HG03064 (cell line): ENCODE results near the gene CPED1.
"Not testable (repeated sequence)": the region's sequence is repeated elsewhere in the genome, so short reads cannot be mapped to it uniquely, and the experiment has no call there.

ENCODE experiments used
- ATAC-seq: cut with Tn5 transposase; IDR thresholded peaks from one replicate; pipeline ENCODE4 v1.9.1; 2021; ENCODE audit warnings: low read depth; ENCODE audit not compliant: unreplicated experiment

The CPED1 gene

GRCh38 chr7:121271098-121271497 lies 282.6 kb downstream of the CPED1 start:
- ATAC-seq = no peak

GRCh38 chr7:121271916-121272315 lies 283.4 kb downstream of the CPED1 start:
- ATAC-seq = no peak

- ATAC-seq = no peak
Observed at GRCh38 chr7:121272676-121273075, 284.2 kb downstream of the CPED1 start.

GRCh38 chr7:121273467-121274167 lies 285.1 kb downstream of the CPED1 start:
- peak; percentile 42 for ATAC-seq

GRCh38 chr7:121274467-121274866 lies 286.0 kb downstream of the CPED1 start:
- no peak for ATAC-seq

- no peak for ATAC-seq
Observed at GRCh38 chr7:121275204-121275603, 286.7 kb downstream of the CPED1 start.

- ATAC-seq = no peak
Observed at GRCh38 chr7:121276313-121276712, 287.8 kb downstream of the CPED1 start.

GRCh38 chr7:121278120-121279021 lies 289.9 kb downstream of the CPED1 start:
- peak; percentile 99 for ATAC-seq

- ATAC-seq = peak; percentile 16
Observed at GRCh38 chr7:121279060-121279620, 290.6 kb downstream of the CPED1 start.

GRCh38 chr7:121279822-121280221 lies 291.3 kb downstream of the CPED1 start:
- ATAC-seq = no peak

- ATAC-seq = no peak
Observed at GRCh38 chr7:121280656-121281055, 292.1 kb downstream of the CPED1 start.

GRCh38 chr7:121282129-121282528 lies 293.6 kb downstream of the CPED1 start:
- ATAC-seq = no peak

- ATAC-seq = no peak
Observed at GRCh38 chr7:121285066-121285667, 296.7 kb downstream of the CPED1 start.

- no peak for ATAC-seq
Observed at GRCh38 chr7:121286186-121286585, 297.7 kb downstream of the CPED1 start.

- ATAC-seq = no peak
Observed at GRCh38 chr7:121286742-121287734, 298.5 kb downstream of the CPED1 start.

- ATAC-seq = no peak
Observed at GRCh38 chr7:121288894-121289293, 300.4 kb downstream of the CPED1 start.

GRCh38 chr7:121289930-121290329 lies 301.4 kb downstream of the CPED1 start:
- ATAC-seq = not testable (repeated sequence)

- ATAC-seq = no peak
Observed at GRCh38 chr7:121294448-121294992, 306.0 kb downstream of the CPED1 start.

- ATAC-seq = no peak
Observed at GRCh38 chr7:121297843-121298242, 309.3 kb downstream of the CPED1 start.
